Ovary (tissue), 3 donors: ENCODE measurements around the gene MAP6.

Experiments used
- CTCF ChIP-seq, 3 donors: fragments of 450-650 bp in 2 of 3; fragments of 200-600 bp in 1 of 3; IDR thresholded peaks; one replicate each; pipeline versions ENCODE4 v1.5.1 to v1.8.0; 2016 to 2022; ENCODE audit warnings: antibody characterized with exemption in 3 of 3, mild to moderate bottlenecking in 1 of 3
- EP300 ChIP-seq: sonication (generic); formaldehyde crosslinking; IDR thresholded peaks from one replicate; pipeline ENCODE4 v1.6.1; 2017; ENCODE audit warnings: antibody characterized with exemption
- POLR2A ChIP-seq: fragments of 450-650 bp; IDR thresholded peaks from one replicate; pipeline ENCODE4 v1.6.1; 2017; ENCODE audit warnings: antibody characterized with exemption, mild to moderate bottlenecking, moderate library complexity
- donor health status: DM: no; HTN: no; CAD: no.

DNA sequence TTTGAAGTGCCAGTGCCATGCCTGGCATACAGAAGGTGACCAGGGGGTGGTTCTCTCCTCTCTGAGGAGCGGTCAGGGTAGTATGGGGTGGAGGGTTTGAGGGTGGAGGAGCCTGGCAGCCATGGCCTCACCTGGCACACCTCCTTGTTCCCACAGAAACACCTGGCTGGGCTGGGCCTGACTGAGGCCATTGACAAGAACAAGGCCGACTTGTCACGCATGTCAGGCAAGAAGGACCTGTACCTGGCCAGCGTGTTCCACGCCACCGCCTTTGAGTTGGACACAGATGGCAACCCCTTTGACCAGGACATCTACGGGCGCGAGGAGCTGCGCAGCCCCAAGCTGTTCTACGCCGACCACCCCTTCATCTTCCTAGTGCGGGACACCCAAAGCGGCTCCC, 97.2 kb downstream of the MAP6 start:
- TF ChIP-seq POLR2A: no peak
- TF ChIP-seq CTCF (IDR thresholded peaks at IDR 0.05): no peak
- no peak for TF ChIP-seq EP300
